ENCODE data around the gene CCDC60. TPM values are rescaled to one million over a fixed set of nuclear protein-coding genes. Genes with fewer than 3 reads are reported as not detected.

CCDC60 gene
- total RNA-seq, 1 experiment from 2014 or later: not detected

DNA sequence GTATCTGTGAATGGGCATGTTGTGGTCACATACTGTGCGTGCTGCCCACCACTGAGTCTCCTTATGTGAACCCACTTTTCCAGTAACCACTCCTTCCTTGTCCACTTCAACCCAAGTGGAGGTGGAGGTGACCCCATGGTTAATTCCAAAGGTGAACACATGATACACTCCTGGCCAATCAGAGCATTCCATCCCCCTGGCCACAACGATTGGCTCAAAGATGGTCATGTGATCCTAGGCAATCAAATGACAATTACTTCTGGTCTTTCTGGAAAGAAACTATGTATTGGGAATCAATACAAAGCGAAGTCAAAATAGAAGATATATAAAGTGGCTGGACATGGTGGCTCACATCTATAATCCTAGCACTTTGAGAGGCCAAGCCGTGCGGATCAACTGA lies 20.2 kb upstream of the CCDC60 start:
- CTCF ChIA-PET: no interaction called here
- TF ChIP-seq JUND (IDR thresholded peaks at IDR 0.05): no peak
- no peak for TF ChIP-seq FOSL1 (IDR thresholded peaks at IDR 0.05; ENCODE audit: low read depth)
- TF ChIP-seq RAD21 (IDR thresholded peaks at IDR 0.05; ENCODE audit: low read depth): no peak
- no peak for TF ChIP-seq SIN3A (IDR thresholded peaks at IDR 0.05; ENCODE audit: low read depth)
- TF ChIP-seq YY1 (IDR thresholded peaks at IDR 0.05; ENCODE audit: extremely low read depth, insufficient replicate concordance, low read depth, low read length): no peak
- no peak for TF ChIP-seq EGR1 (IDR thresholded peaks at IDR 0.05; ENCODE audit: low read depth)
- TF ChIP-seq SRF (IDR thresholded peaks at IDR 0.05; ENCODE audit: low read depth): no peak
- TF ChIP-seq, protein P1, sequence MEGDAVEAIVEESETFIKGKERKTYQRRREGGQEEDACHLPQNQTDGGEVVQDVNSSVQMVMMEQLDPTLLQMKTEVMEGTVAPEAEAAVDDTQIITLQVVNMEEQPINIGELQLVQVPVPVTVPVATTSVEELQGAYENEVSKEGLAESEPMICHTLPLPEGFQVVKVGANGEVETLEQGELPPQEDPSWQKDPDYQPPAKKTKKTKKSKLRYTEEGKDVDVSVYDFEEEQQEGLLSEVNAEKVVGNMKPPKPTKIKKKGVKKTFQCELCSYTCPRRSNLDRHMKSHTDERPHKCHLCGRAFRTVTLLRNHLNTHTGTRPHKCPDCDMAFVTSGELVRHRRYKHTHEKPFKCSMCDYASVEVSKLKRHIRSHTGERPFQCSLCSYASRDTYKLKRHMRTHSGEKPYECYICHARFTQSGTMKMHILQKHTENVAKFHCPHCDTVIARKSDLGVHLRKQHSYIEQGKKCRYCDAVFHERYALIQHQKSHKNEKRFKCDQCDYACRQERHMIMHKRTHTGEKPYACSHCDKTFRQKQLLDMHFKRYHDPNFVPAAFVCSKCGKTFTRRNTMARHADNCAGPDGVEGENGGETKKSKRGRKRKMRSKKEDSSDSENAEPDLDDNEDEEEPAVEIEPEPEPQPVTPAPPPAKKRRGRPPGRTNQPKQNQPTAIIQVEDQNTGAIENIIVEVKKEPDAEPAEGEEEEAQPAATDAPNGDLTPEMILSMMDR (IDR thresholded peaks at IDR 0.05 in 2 of 3, conservative IDR thresholded peaks at IDR 0.05 in 1 of 3; ENCODE audit: borderline replicate concordance in 1 of 3, insufficient read depth in 1 of 3, low read depth in 2 of 3, low read length in 2 of 3): no peak
- no peak for TF ChIP-seq POLR2AphosphoS5 (IDR thresholded peaks at IDR 0.05; ENCODE audit: low read depth, low read length)
- no peak for TF ChIP-seq TCF7L2 (IDR thresholded peaks at IDR 0.05; ENCODE audit: borderline replicate concordance, extremely low read depth, insufficient read depth, insufficient read length)
- TF ChIP-seq ZNF274 (IDR thresholded peaks at IDR 0.05; ENCODE audit: low read depth, low read length): no peak
- TF ChIP-seq, protein P2, sequence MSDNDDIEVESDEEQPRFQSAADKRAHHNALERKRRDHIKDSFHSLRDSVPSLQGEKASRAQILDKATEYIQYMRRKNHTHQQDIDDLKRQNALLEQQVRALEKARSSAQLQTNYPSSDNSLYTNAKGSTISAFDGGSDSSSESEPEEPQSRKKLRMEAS (IDR thresholded peaks at IDR 0.05): no peak
- no peak for TF ChIP-seq EZH2phosphoT487 (IDR thresholded peaks at IDR 0.05; ENCODE audit: borderline replicate concordance)
- TF ChIP-seq CEBPB (IDR thresholded peaks at IDR 0.05; ENCODE audit: low read depth): no peak
- TF ChIP-seq ZFX (IDR thresholded peaks at IDR 0.05): no peak
- no peak for TF ChIP-seq EZH2 (IDR thresholded peaks at IDR 0.05)
- no peaks in the 10 kb centered on the region for H3K27me3 ChIP-seq (ENCODE audit: insufficient read depth, low read length)
- ATAC-seq (no peak), DNase-seq (ENCODE audit: low read depth, low spot score) (no peak)
- no peak overlapping the region for H3K27ac ChIP-seq (ENCODE audit: low read depth, low read length)
- no peaks in the 10 kb centered on the region for H3K9me3 ChIP-seq (ENCODE audit: control insufficient read depth in 1 of 2, insufficient read depth in 1 of 2, low read depth in 1 of 2, low read length in 2 of 2)
- H4K20me1 ChIP-seq (ENCODE audit: insufficient read depth): no peaks in the 10 kb centered on the region
- POLR2A ChIA-PET: no interaction called here
- H3K36me3 ChIP-seq (ENCODE audit: control insufficient read depth in 1 of 2, insufficient read depth in 2 of 2, low read length in 2 of 2): no peaks in the 10 kb centered on the region
- H3K4me2 ChIP-seq (ENCODE audit: low read length): no peak overlapping the region
- H3K4me1 ChIP-seq (ENCODE audit: control insufficient read depth in 1 of 2, insufficient read depth in 2 of 2, low read length in 2 of 2): no peaks in the 10 kb centered on the region
- no peaks in the 10 kb centered on the region for H3K79me2 ChIP-seq (ENCODE audit: insufficient read depth, low read length)
- RAD21 ChIA-PET (ENCODE audit: low non-redundant PET in 1 of 2, low total read pairs in 2 of 2, uncharacterized antibody in 2 of 2, unreplicated experiment in 2 of 2): no interaction called here
- H3K9me2 ChIP-seq (ENCODE audit: insufficient read depth): no peaks in the 10 kb centered on the region
- no peak overlapping the region for H3K9ac ChIP-seq (ENCODE audit: low read length)
- no TSS peak for BruUV-seq (replicated peaks)
- intact Hi-C loops (cut with micrococcal nuclease): no loop called here
- no peak overlapping the region for H3K4me3 ChIP-seq (replicated peaks in 1 of 2; ENCODE audit: low read depth in 1 of 2, low read length in 2 of 2)
- no peak overlapping the region for H2AFZ ChIP-seq (ENCODE audit: low read depth, low read length, poor library complexity, severe bottlenecking)

All from HCT116 (cell line).